Endodermal cell (in vitro differentiated cells): ENCODE data around the gene THAP8. TPM values are rescaled to one million over a fixed set of nuclear protein-coding genes. Genes with fewer than 3 reads are reported as not detected.

ENCODE experiments used
- DNase-seq: peaks from one replicate; pipeline ENCODE4 v3.0.0-alpha.2; 2017
- H3K27ac ChIP-seq: 2 replicates; pipeline ENCODE4 v1.5.1; 2013; ENCODE audit warnings: mild to moderate bottlenecking, low read depth, low read length, moderate library complexity
- H3K27me3 ChIP-seq: 2 replicates; pipeline ENCODE4 v1.6.1; 2013; ENCODE audit warnings: mild to moderate bottlenecking, low read length, moderate library complexity; ENCODE audit not compliant: insufficient read depth, control insufficient read depth, poor library complexity, severe bottlenecking
- H3K36me3 ChIP-seq: 2 replicates; pipeline ENCODE4 v1.7.0; 2013; ENCODE audit warnings: mild to moderate bottlenecking, low read length, moderate library complexity; ENCODE audit not compliant: control insufficient read depth, insufficient read depth
- H3K4me1 ChIP-seq: one replicate; pipeline ENCODE4 v1.7.0; 2013; ENCODE audit warnings: low read length; ENCODE audit not compliant: control insufficient read depth, insufficient read depth
- H3K4me3 ChIP-seq: 2 replicates; pipeline ENCODE4 v1.5.1; 2013; ENCODE audit warnings: mild to moderate bottlenecking, low read length, moderate library complexity
- H3K9ac ChIP-seq: 2 replicates; pipeline ENCODE4 v1.6.1; 2013; ENCODE audit warnings: mild to moderate bottlenecking, low read length, moderate library complexity; ENCODE audit not compliant: poor library complexity, severe bottlenecking; ENCODE audit errors: extremely low read depth
- H3K9me3 ChIP-seq: 2 replicates; pipeline ENCODE4 v1.6.1; 2013; ENCODE audit warnings: mild to moderate bottlenecking, low read length, moderate library complexity; ENCODE audit not compliant: control insufficient read depth
- H3K27ac Mint-ChIP-seq: 2 replicates; pipeline ENCODE4 v1.8.0; 2020; ENCODE audit warnings: mixed read lengths
- H3K27me3 Mint-ChIP-seq: 2 replicates; pipeline ENCODE4 v1.8.0; 2021; ENCODE audit warnings: mild to moderate bottlenecking, mixed read lengths; ENCODE audit not compliant: insufficient read depth
- H3K36me3 Mint-ChIP-seq: 2 replicates; pipeline ENCODE4 v1.8.0; 2020; ENCODE audit warnings: low read depth, mixed read lengths
- H3K4me1 Mint-ChIP-seq: 2 replicates; pipeline ENCODE4 v1.8.0; 2020; ENCODE audit warnings: mixed read lengths
- H3K4me3 Mint-ChIP-seq: 2 replicates; pipeline ENCODE4 v1.8.0; 2020; ENCODE audit warnings: mild to moderate bottlenecking, moderate library complexity, mixed read lengths
- H3K9me3 Mint-ChIP-seq: 2 replicates; pipeline ENCODE4 v1.8.0; 2020; ENCODE audit warnings: mild to moderate bottlenecking, mixed read lengths
- WGBS, 2 experiments: methylation state at CpG; one replicate each; pipeline versions ENCODE4 v1.1.5 to v1.1.7; 2013; ENCODE audit warnings: missing lambda C conversion rate in 2 of 2, mixed read lengths in 1 of 2; ENCODE audit not compliant: insufficient coverage in 1 of 2, insufficient read length in 1 of 2; 5-methylcytosine and 5-hydroxymethylcytosine counted together
- total RNA-seq, 2 donors: library from RNA; stranded (reverse); fragmentation: NEBNext Ultra II Directional in 1 of 2; extraction: Animal tissue kit (Norgen Biotek cat#: 25700) in 1 of 2; gene quantifications; 2 replicates in 1 of 2; 3 replicates in 1 of 2; pipeline ENCODE4 v1.2.1, GENCODE V29; 2021
- TF ChIP-seq, protein P1 (sequence below): fragments of 200-600 bp; sonication (generic); conservative IDR thresholded peaks from 2 replicates; pipeline ENCODE4 v1.5.0; 2021; ENCODE audit warnings: antibody characterized with exemption, mild to moderate bottlenecking

Gene THAP8
- total RNA-seq, 2 donors from 2014 or later: 6.7 to 8.9 TPM

- Mint-ChIP-seq H3K4me3 (peak within 1 kb of the TSS; percentile 70), H3K9me3 (no peaks in the 10 kb centered on the region), H3K27me3 (no peaks in the 10 kb centered on the region), H3K27ac (no peak within 1 kb of the TSS), H3K4me1 (no peaks in the 10 kb centered on the region), H3K36me3 (peaks cover 4% of the 10 kb centered on the region)
- H3K9me3 ChIP-seq: no peaks in the 10 kb centered on the region
- H3K27me3 ChIP-seq: no peaks in the 10 kb centered on the region
- TF ChIP-seq, protein P1, sequence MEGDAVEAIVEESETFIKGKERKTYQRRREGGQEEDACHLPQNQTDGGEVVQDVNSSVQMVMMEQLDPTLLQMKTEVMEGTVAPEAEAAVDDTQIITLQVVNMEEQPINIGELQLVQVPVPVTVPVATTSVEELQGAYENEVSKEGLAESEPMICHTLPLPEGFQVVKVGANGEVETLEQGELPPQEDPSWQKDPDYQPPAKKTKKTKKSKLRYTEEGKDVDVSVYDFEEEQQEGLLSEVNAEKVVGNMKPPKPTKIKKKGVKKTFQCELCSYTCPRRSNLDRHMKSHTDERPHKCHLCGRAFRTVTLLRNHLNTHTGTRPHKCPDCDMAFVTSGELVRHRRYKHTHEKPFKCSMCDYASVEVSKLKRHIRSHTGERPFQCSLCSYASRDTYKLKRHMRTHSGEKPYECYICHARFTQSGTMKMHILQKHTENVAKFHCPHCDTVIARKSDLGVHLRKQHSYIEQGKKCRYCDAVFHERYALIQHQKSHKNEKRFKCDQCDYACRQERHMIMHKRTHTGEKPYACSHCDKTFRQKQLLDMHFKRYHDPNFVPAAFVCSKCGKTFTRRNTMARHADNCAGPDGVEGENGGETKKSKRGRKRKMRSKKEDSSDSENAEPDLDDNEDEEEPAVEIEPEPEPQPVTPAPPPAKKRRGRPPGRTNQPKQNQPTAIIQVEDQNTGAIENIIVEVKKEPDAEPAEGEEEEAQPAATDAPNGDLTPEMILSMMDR: peak; percentile 31
- WGBS, 2 experiments: 6 to 9% methylated on average over 16 to 49 of the region's 51 CpGs
- peak; percentile 88 for DNase-seq
- H3K4me1 ChIP-seq: no peaks in the 10 kb centered on the region
- H3K9ac ChIP-seq: peak within 1 kb of the TSS; percentile 25
- no peaks in the 10 kb centered on the region for H3K36me3 ChIP-seq
- no peak within 1 kb of the TSS for H3K27ac ChIP-seq
- peak within 1 kb of the TSS; percentile 80 for H3K4me3 ChIP-seq
Measured at GRCh38 chr19:36032251-36033104, 21.6 kb downstream of the THAP8 start, which contains the start of gene CLIP3. TSS of gene CLIP3 (minus strand) at chr19:36032873. CDS start at chr19:36032357, 516 bp downstream.

GRCh38 chr19:36031308-36031707, 22.8 kb downstream of the THAP8 start:
- Histone ChIP-seq H3K4me3 (no peak overlapping the region), H3K27ac (no peak overlapping the region), H3K36me3 (no peaks in the 10 kb centered on the region), H3K4me1 (no peaks in the 10 kb centered on the region), H3K9ac (no peak overlapping the region), H3K9me3 (no peaks in the 10 kb centered on the region), H3K27me3 (no peaks in the 10 kb centered on the region)
- no peaks in the 10 kb centered on the region for H3K27me3 Mint-ChIP-seq
- H3K9me3 Mint-ChIP-seq: no peaks in the 10 kb centered on the region
- WGBS, 2 experiments: 86 to 94% methylated on average over 6 of the region's 6 CpGs
- peaks cover 8% of the 10 kb centered on the region for H3K36me3 Mint-ChIP-seq
- H3K27ac Mint-ChIP-seq: no peak overlapping the region
- H3K4me1 Mint-ChIP-seq: no peaks in the 10 kb centered on the region
- TF ChIP-seq, protein P1: no peak
- DNase-seq: no peak
- H3K4me3 Mint-ChIP-seq: peak overlapping the region; percentile 70

DNA sequence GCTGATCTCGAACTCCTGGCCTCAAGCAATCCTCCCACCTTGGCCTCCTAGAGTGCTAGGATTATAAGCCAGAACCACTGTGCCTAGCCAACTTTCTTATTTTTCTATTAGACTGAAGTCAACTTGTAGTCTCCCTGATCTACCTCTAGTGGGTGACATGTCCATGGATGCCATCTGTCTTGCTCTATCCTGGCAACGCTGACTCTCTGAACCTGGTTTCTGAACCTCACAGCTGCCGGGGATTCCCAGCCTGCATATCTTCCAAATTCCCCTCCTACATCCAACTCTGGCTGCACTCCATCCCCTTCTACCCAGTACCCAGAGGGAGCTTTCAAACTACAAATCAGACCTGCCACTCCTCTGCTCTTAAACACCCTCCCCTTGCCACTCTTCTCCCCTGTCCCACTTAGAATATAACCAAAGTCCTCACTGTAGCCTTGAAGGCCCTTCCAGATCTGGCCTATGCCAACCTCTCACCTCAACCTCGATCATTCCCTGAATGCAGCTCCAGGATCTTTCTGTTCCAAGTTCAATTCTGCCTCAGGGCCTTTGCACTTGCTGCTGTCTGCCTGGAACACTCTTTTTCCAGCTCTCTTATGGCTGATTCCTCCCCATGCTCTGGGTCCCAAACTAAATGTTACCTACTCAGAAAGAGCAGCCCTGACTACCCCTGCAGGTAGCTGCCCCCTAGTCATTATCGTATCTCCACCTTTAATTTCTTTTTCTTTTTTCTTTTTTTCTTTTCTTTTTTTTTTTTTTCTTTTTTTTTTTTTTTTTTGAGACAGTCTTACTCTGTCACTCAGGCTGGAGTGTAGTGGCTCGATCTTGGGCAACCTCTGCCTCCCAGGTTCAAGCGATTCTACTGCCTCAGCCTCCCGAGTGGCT, 23.6 kb downstream of the THAP8 start:
- TF ChIP-seq, protein P1: no peak
- H3K27ac Mint-ChIP-seq: no peak overlapping the region
- H3K27me3 ChIP-seq: no peaks in the 10 kb centered on the region
- no peaks in the 10 kb centered on the region for H3K9me3 Mint-ChIP-seq
- no peaks in the 10 kb centered on the region for H3K4me1 Mint-ChIP-seq
- no peak for DNase-seq
- H3K36me3 Mint-ChIP-seq: peaks cover 11% of the 10 kb centered on the region
- no peaks in the 10 kb centered on the region for H3K4me1 ChIP-seq
- no peaks in the 10 kb centered on the region for H3K27me3 Mint-ChIP-seq
- H3K4me3 Mint-ChIP-seq: no peak overlapping the region
- no peaks in the 10 kb centered on the region for H3K36me3 ChIP-seq
- H3K4me3 ChIP-seq: no peak overlapping the region
- H3K9ac ChIP-seq: no peak overlapping the region
- 86 to 93% methylated on average over 7 to 8 of the region's 8 CpGs for WGBS, 2 experiments
- no peaks in the 10 kb centered on the region for H3K9me3 ChIP-seq
- H3K27ac ChIP-seq: no peak overlapping the region
